Right ventricle myocardium superior (tissue), 1 donor: ENCODE results near the gene GSK3B. TPM values are rescaled to one million over a fixed set of nuclear protein-coding genes. Genes with fewer than 3 reads are reported as not detected.
A peak's percentile ranks its signal among the peaks of the same experiment; 100 is the strongest.

Experiments used
- ATAC-seq: fragments of 200-7000 bp; cut with Tn5 transposase; one replicate; pipeline ENCODE4 v1.9.1; 2020; ENCODE audit warnings: mild to moderate bottlenecking; ENCODE audit not compliant: poor library complexity
- DNase-seq: peaks from one replicate; pipeline ENCODE4 v3.0.0-alpha.2; 2020
- intact Hi-C: fragments of 100-400 bp; cut with DNase I; formaldehyde crosslinking; loops from one replicate; pipeline ENCODE4 v1.11.2; 2022
- total RNA-seq: library from RNA; stranded (reverse); fragmentation: NEBNext Ultra II Directional; extraction: Animal tissue kit (Norgen Biotek cat#: 25700); gene quantifications from one replicate; pipeline ENCODE4 v1.2.1, GENCODE V29; 2021
- donor health status: DM: no; HTN: yes; CAD: no; lungs with severe emphysema.

The GSK3B gene
- total RNA-seq, 1 donor from 2014 or later: 35.0 TPM

- intact Hi-C loops: no loop called here
- DNase-seq (no peak), ATAC-seq (no peak)
Measured at GRCh38 chr3:119817583-119818363, 276.5 kb downstream of the GSK3B start.

GRCh38 chr3:119817071-119817470 lies 277.2 kb downstream of the GSK3B start:
- intact Hi-C loops: no loop called here
- DNase-seq: peak; percentile 62
- ATAC-seq: peak; percentile 77

GRCh38 chr3:119815716-119816115 lies 278.5 kb downstream of the GSK3B start:
- ATAC-seq: no peak
- no peak for DNase-seq
- intact Hi-C loops: no loop called here

GRCh38 chr3:119812491-119813058 lies 281.7 kb downstream of the GSK3B start:
- DNase-seq (peak; percentile 74), ATAC-seq (peak; percentile 84)
- intact Hi-C loops: no loop called here

- ATAC-seq (peak; percentile 63), DNase-seq (peak; percentile 54)
- intact Hi-C loops: no loop called here
Measured at GRCh38 chr3:119810018-119810435, 284.2 kb downstream of the GSK3B start.

GRCh38 chr3:119809249-119810017 lies 284.8 kb downstream of the GSK3B start:
- DNase-seq (no peak), ATAC-seq (no peak)
- intact Hi-C loops: no loop called here

GRCh38 chr3:119808843-119809242 lies 285.4 kb downstream of the GSK3B start:
- DNase-seq (no peak), ATAC-seq (no peak)
- intact Hi-C loops: no loop called here

GRCh38 chr3:119808244-119808643 lies 286.0 kb downstream of the GSK3B start:
- ATAC-seq (no peak), DNase-seq (no peak)

GRCh38 chr3:119800844-119801243 lies 293.4 kb downstream of the GSK3B start:
- DNase-seq (no peak), ATAC-seq (no peak)
- intact Hi-C loops: no loop called here

More at GRCh38 chr3:119808244-119808643, 286.0 kb downstream of the GSK3B start:
- intact Hi-C loops: no loop called here

- intact Hi-C loops: no loop called here
- no peak for DNase-seq
- no peak for ATAC-seq
Measured at GRCh38 chr3:119796785-119797184, 297.5 kb downstream of the GSK3B start.

- DNase-seq: no peak
Measured at GRCh38 chr3:119796368-119796767, 297.9 kb downstream of the GSK3B start.

GRCh38 chr3:119795849-119796248 lies 298.4 kb downstream of the GSK3B start:
- no peak for ATAC-seq
- intact Hi-C loops: no loop called here
- DNase-seq: no peak

More at GRCh38 chr3:119796368-119796767, 297.9 kb downstream of the GSK3B start:
- ATAC-seq: no peak
- intact Hi-C loops: no loop called here

GRCh38 chr3:119794971-119795612 lies 299.2 kb downstream of the GSK3B start:
- ATAC-seq: peak; percentile 68
- intact Hi-C loops: no loop called here
- DNase-seq: no peak

GRCh38 chr3:119794401-119794800 lies 299.8 kb downstream of the GSK3B start:
- intact Hi-C loops: no loop called here
- ATAC-seq: no peak

GRCh38 chr3:119792270-119792669 lies 302.0 kb downstream of the GSK3B start:
- no peak for ATAC-seq
- intact Hi-C loops: no loop called here
- no peak for DNase-seq

More at GRCh38 chr3:119794401-119794800, 299.8 kb downstream of the GSK3B start:
- no peak for DNase-seq

GRCh38 chr3:119790369-119790768 lies 303.9 kb downstream of the GSK3B start:
- ATAC-seq (no peak), DNase-seq (no peak)
- intact Hi-C loops: no loop called here

- intact Hi-C loops: no loop called here
- no peak for ATAC-seq
- no peak for DNase-seq
Measured at GRCh38 chr3:119786409-119786808, 307.8 kb downstream of the GSK3B start.

GRCh38 chr3:119783883-119784282 lies 310.4 kb downstream of the GSK3B start:
- DNase-seq: no peak
- ATAC-seq: no peak
- intact Hi-C loops: no loop called here

- intact Hi-C loops: no loop called here
- ATAC-seq (no peak), DNase-seq (no peak)
Measured at GRCh38 chr3:119783255-119783654, 311.0 kb downstream of the GSK3B start.
